Heart right ventricle (tissue), 16 donors: ENCODE results near the gene ZCCHC24. TPM values are rescaled to one million over a fixed set of nuclear protein-coding genes. Genes with fewer than 3 reads are reported as not detected.
"Not testable (repeated sequence)": the region's sequence is repeated elsewhere in the genome, so short reads cannot be mapped to it uniquely, and the experiment has no call there.

ENCODE experiments used
- ATAC-seq, 8 donors: fragments of 200-7000 bp; cut with Tn5 transposase; one replicate each; pipeline ENCODE4 v1.9.1; 2020; ENCODE audit warnings: mild to moderate bottlenecking in 8 of 8, moderate library complexity in 8 of 8, moderate number of reproducible peaks in 1 of 8
- DNase-seq, 2 donors: peaks; one replicate each; pipeline ENCODE4 v3.0.0-alpha.2; 2020
- H3K27ac ChIP-seq, 10 donors: fragments of 200-600 bp; sonication (generic) in 2 of 10; one replicate each; pipeline versions ENCODE4 v1.5.0 to v1.8.0; 2020 to 2022; ENCODE audit warnings: mild to moderate bottlenecking in 3 of 10
- H3K27me3 ChIP-seq, 7 donors: fragments of 200-600 bp; one replicate each; pipeline ENCODE4 v1.8.0; 2021 to 2022; ENCODE audit warnings: mild to moderate bottlenecking in 2 of 7
- H3K36me3 ChIP-seq, 9 donors: fragments of 200-600 bp; sonication (generic) in 1 of 9; one replicate each; pipeline versions ENCODE4 v1.5.0 to v1.8.0; 2020 to 2022; ENCODE audit warnings: mild to moderate bottlenecking in 2 of 9
- H3K4me1 ChIP-seq, 9 donors: fragments of 200-600 bp; sonication (generic) in 1 of 9; one replicate each; pipeline versions ENCODE4 v1.5.0 to v1.8.0; 2020 to 2022; ENCODE audit warnings: mild to moderate bottlenecking in 4 of 9
- H3K4me3 ChIP-seq, 10 donors: fragments of 200-600 bp; sonication (generic) in 2 of 10; one replicate each; pipeline versions ENCODE4 v1.5.0 to v1.8.0; 2020 to 2022; ENCODE audit warnings: mild to moderate bottlenecking in 7 of 10, moderate library complexity in 2 of 10
- H3K9me3 ChIP-seq, 11 donors: fragments of 200-600 bp in 10 of 11; sonication (generic) in 2 of 11; one replicate each; pipeline versions ENCODE4 v1.5.0 to v1.8.0; 2013 to 2022; ENCODE audit warnings: mild to moderate bottlenecking in 2 of 11, control low read depth in 1 of 11, moderate library complexity in 1 of 11
- CTCF ChIP-seq, 9 donors: fragments of 200-600 bp; sonication (generic) in 2 of 9; IDR thresholded peaks; one replicate each; pipeline versions ENCODE4 v1.5.0 to v1.8.0; 2021 to 2022; ENCODE audit warnings: antibody characterized with exemption in 9 of 9, mild to moderate bottlenecking in 5 of 9, moderate library complexity in 1 of 9
- WGBS, 2 donors: extraction: QIAGEN DNeasy Blood & Tissue Kit; methylation state at CpG; one replicate each; pipeline ENCODE4 v1.1.7; 2013; ENCODE audit warnings: inconsistent platforms in 1 of 2; 5-methylcytosine and 5-hydroxymethylcytosine counted together
- intact Hi-C, 10 donors: fragments of 100-400 bp; cut with DNase I; formaldehyde crosslinking; loops; one replicate each; pipeline versions ENCODE4 v1.11.1 to v1.14.2; 2022
- polyA plus RNA-seq, 2 donors: library from polyadenylated mRNA; stranded (reverse); fragments of 200-250 nt; gene quantifications; one replicate each; pipeline ENCODE4 v1.2.3, GENCODE V29; 2013
- total RNA-seq, 10 donors: library from RNA; stranded (reverse); fragmentation: NEBNext Ultra II Directional in 3 of 10; extraction: Animal tissue kit (Norgen Biotek cat#: 25700) in 3 of 10; gene quantifications; one replicate each; pipeline versions ENCODE4 v1.2.1 to v1.2.4, GENCODE V29; 2021 to 2023
- donor health status: Arrhythmogenic right ventricular cardiomyopathy.
- donor health status: ischemic (EF 13 %, LVEDD 7.1; RV severe dilation, severe dysfunction).
- donor health status: healthy with polysubstance abuse.
- donor health status: DM: no; HTN: yes; CAD: no.
- donor health status: DM: no; HTN: no; CAD: no.
- donor health status: ischemic (EF 25% LVEDD 6.9; RV normal size, moderate dysfunction).
- donor health status: ischemic (EF 25% LVEDD 5.7; RV mildly dilated, moderate dysfunction).
- donor health status: healthy.
- donor health status: DM: yes; HTN: yes; CAD: no.
- donor health status: Ischemic cardiomyopathy.
- donor health status: ischemic (EF 35%, LVEDD 5.7; RV mildly dilated, moderate dysfunction).
- donor health status: nonischemic (EF 11% LVEDD 7.7; RV severe dilation, severe dysfunction).
- donor health status: DM: yes; HTN: yes; CAD: no.
- donor health status: PGD.
- donor health status: ischemic (EF 29% LVEDD 5.4; RV normal size, mild dysfunction).
- donor health status: nonischemic (EF 23%, LVEDD 6.1; RV moderate dilation, normal function).

Gene ZCCHC24
- total and polyA plus RNA-seq, 12 donors: 19.3 to 59.0 (median 45.9) TPM

GRCh38 chr10:79340646-79341244 lies 104.7 kb downstream of the ZCCHC24 start:
- WGBS, 2 donors: 82 to 88% methylated on average over 5 of the region's 5 CpGs
- DNase-seq (no peak), ATAC-seq (peak in 3 of 8 donors; percentile 30 to 56 (median 39))
- H3K36me3 ChIP-seq: no peaks in the 10 kb centered on the region
- H3K27ac ChIP-seq: peak overlapping the region in 2 of 10 donors; percentile 18 to 23
- H3K4me3 ChIP-seq: no peak overlapping the region
- H3K27me3 ChIP-seq: no peaks in the 10 kb centered on the region
- no peaks in the 10 kb centered on the region for H3K9me3 ChIP-seq
- no peak for TF ChIP-seq CTCF (IDR thresholded peaks at IDR 0.05)
- intact Hi-C loops: loop anchor here in 1 of 10 donors (10.0 kb wide), 1 partner anchor 96 kb away; no protein-coding TSS in a partner anchor
- H3K4me1 ChIP-seq: peaks cover 0 to 18% (median 0%) of the 10 kb centered on the region in 9 donors

GRCh38 chr10:79339266-79339665 lies 106.2 kb downstream of the ZCCHC24 start:
- intact Hi-C loops: no loop called here
- DNase-seq (no peak), ATAC-seq (no peak)
- 87% methylated on average over 3 of the region's 3 CpGs for WGBS, 2 donors
- H3K36me3 ChIP-seq: no peaks in the 10 kb centered on the region
- no peak for TF ChIP-seq CTCF (IDR thresholded peaks at IDR 0.05)
- no peaks in the 10 kb centered on the region for H3K27me3 ChIP-seq
- H3K4me3 ChIP-seq: no peak overlapping the region
- peaks cover 0 to 18% (median 0%) of the 10 kb centered on the region in 9 donors for H3K4me1 ChIP-seq
- no peaks in the 10 kb centered on the region for H3K9me3 ChIP-seq
- H3K27ac ChIP-seq: no peak overlapping the region

- 93 to 97% methylated on average over 7 of the region's 11 CpGs for WGBS, 2 donors
- H3K4me3 ChIP-seq, H3K9me3 ChIP-seq, H3K36me3 ChIP-seq, H3K27ac ChIP-seq, ATAC-seq, H3K27me3 ChIP-seq, intact Hi-C loops, DNase-seq: not testable (repeated sequence)
- H3K4me1 ChIP-seq: peaks cover 0 to 16% (median 0%) of the 10 kb centered on the region in 9 donors
Measured at GRCh38 chr10:79337783-79338469, 107.5 kb downstream of the ZCCHC24 start.

DNA sequence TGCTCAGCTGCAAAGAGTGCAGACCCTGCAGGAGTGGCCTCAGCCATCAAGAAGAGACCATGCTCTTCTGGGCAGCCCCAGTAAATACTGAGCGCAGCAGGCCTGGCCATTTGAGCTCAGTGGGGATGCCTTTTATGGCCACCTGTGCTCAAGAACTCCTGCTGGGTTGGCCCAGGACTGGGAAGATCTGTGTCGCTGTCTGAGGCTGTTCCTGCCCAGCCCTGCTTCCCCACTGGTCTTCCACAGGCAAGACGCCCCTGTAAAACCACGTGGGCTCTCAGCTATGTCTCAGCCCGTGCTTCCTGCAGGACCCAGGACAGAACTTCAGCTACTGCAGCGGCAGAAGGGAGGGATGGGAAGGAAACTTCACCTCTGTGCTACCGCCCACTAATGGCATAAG lies 108.7 kb downstream of the ZCCHC24 start:
- ATAC-seq (no peak), DNase-seq (no peak)
- Histone ChIP-seq H3K36me3 (no peaks in the 10 kb centered on the region), H3K9me3 (peaks cover 0 to 4% (median 0%) of the 10 kb centered on the region in 11 donors), H3K4me1 (peaks cover 0 to 9% (median 0%) of the 10 kb centered on the region in 9 donors), H3K27me3 (no peaks in the 10 kb centered on the region), H3K27ac (no peak overlapping the region), H3K4me3 (no peak overlapping the region)
- intact Hi-C loops: no loop called here
- WGBS, 2 donors: 72 to 78% methylated on average over 7 of the region's 7 CpGs
- no peak for TF ChIP-seq CTCF (IDR thresholded peaks at IDR 0.05)

- no peak for TF ChIP-seq CTCF (IDR thresholded peaks at IDR 0.05)
- peaks cover 0 to 10% (median 0%) of the 10 kb centered on the region in 9 donors for H3K4me1 ChIP-seq
- intact Hi-C loops: no loop called here
- H3K36me3 ChIP-seq: no peaks in the 10 kb centered on the region
- no peak for ATAC-seq
- DNase-seq: no peak
- 95 to 98% methylated on average over 3 of the region's 3 CpGs for WGBS, 2 donors
- no peak overlapping the region for H3K4me3 ChIP-seq
- H3K27ac ChIP-seq: no peak overlapping the region
- no peaks in the 10 kb centered on the region for H3K27me3 ChIP-seq
- H3K9me3 ChIP-seq: peaks cover 0 to 4% (median 0%) of the 10 kb centered on the region in 11 donors
Measured at GRCh38 chr10:79336276-79336675, 109.1 kb downstream of the ZCCHC24 start.
